Upper lobe of left lung (tissue), 4 donors: ENCODE data around the gene MALRD1.

Experiments used
- POLR2A ChIP-seq, 4 donors: fragments of 450-650 bp; IDR thresholded peaks; one replicate each; pipeline ENCODE4 v1.5.1; 2016 to 2017; ENCODE audit warnings: antibody characterized with exemption in 4 of 4, mild to moderate bottlenecking in 2 of 4
- POLR2AphosphoS5 ChIP-seq, 2 donors: sonication (generic); formaldehyde crosslinking; IDR thresholded peaks; one replicate each; pipeline ENCODE4 v1.5.1; 2017; ENCODE audit warnings: antibody characterized with exemption in 2 of 2
- TF ChIP-seq, protein P1 (sequence below), 6 experiments: fragments of 450-650 bp in 4 of 6; fragments of 200-600 bp in 2 of 6; sonication (generic) in 2 of 6; IDR thresholded peaks; one replicate each; pipeline ENCODE4 v1.5.1; 2016 to 2019; ENCODE audit warnings: antibody characterized with exemption in 6 of 6

DNA sequence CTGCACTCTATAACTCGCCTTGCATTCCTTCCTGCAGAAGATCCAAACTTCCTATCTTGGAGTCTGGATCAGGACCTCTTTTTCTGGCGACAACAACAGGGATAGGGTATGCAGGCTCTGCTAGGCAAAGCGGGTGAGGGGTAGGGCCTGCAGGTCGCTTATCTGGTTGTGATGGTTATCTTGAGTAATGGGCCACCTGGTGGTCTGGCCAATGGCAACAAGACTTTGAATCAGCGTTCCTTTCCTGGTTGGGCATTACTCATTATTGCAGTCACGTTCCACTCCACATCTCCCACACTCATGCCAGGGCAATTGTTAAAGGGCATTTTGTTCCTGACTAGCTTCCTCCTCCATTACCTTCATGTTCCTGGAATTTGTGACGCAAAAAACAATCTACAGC, 719.3 kb downstream of the MALRD1 start:
- TF ChIP-seq, protein P1, sequence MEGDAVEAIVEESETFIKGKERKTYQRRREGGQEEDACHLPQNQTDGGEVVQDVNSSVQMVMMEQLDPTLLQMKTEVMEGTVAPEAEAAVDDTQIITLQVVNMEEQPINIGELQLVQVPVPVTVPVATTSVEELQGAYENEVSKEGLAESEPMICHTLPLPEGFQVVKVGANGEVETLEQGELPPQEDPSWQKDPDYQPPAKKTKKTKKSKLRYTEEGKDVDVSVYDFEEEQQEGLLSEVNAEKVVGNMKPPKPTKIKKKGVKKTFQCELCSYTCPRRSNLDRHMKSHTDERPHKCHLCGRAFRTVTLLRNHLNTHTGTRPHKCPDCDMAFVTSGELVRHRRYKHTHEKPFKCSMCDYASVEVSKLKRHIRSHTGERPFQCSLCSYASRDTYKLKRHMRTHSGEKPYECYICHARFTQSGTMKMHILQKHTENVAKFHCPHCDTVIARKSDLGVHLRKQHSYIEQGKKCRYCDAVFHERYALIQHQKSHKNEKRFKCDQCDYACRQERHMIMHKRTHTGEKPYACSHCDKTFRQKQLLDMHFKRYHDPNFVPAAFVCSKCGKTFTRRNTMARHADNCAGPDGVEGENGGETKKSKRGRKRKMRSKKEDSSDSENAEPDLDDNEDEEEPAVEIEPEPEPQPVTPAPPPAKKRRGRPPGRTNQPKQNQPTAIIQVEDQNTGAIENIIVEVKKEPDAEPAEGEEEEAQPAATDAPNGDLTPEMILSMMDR (IDR thresholded peaks at IDR 0.05): no peak
- TF ChIP-seq POLR2A (IDR thresholded peaks at IDR 0.05) (no peak), POLR2AphosphoS5 (IDR thresholded peaks at IDR 0.05) (no peak)
